ENCODE data around the gene TOP3B.

- TF ChIP-seq CTCF (IDR thresholded peaks at IDR 0.05) (no peak), POLR2A (IDR thresholded peaks at IDR 0.05) (no peak)
Observed at GRCh38 chr22:21948824-21949568, 33.6 kb downstream of the TOP3B start.
